T-helper 2 cell (primary cell): ENCODE data around the gene OCLN.
"Not testable (repeated sequence)": the region's sequence is repeated elsewhere in the genome, so short reads cannot be mapped to it uniquely, and the experiment has no call there.

ENCODE experiments used
- DNase-seq, 5 experiments: peaks; one replicate each; pipeline versions ENCODE4 v3.0.0 to v3.0.0-alpha.2; 2012 to 2022
- total RNA-seq, 2 donors: gene quantifications; one replicate each; lab custom pipeline; 2026; lab: John Stamatoyannopoulos, UW

OCLN gene, protein sequence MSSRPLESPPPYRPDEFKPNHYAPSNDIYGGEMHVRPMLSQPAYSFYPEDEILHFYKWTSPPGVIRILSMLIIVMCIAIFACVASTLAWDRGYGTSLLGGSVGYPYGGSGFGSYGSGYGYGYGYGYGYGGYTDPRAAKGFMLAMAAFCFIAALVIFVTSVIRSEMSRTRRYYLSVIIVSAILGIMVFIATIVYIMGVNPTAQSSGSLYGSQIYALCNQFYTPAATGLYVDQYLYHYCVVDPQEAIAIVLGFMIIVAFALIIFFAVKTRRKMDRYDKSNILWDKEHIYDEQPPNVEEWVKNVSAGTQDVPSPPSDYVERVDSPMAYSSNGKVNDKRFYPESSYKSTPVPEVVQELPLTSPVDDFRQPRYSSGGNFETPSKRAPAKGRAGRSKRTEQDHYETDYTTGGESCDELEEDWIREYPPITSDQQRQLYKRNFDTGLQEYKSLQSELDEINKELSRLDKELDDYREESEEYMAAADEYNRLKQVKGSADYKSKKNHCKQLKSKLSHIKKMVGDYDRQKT
- 0.31 to 1.2 reads per million in 2 donors for total RNA-seq

DNA sequence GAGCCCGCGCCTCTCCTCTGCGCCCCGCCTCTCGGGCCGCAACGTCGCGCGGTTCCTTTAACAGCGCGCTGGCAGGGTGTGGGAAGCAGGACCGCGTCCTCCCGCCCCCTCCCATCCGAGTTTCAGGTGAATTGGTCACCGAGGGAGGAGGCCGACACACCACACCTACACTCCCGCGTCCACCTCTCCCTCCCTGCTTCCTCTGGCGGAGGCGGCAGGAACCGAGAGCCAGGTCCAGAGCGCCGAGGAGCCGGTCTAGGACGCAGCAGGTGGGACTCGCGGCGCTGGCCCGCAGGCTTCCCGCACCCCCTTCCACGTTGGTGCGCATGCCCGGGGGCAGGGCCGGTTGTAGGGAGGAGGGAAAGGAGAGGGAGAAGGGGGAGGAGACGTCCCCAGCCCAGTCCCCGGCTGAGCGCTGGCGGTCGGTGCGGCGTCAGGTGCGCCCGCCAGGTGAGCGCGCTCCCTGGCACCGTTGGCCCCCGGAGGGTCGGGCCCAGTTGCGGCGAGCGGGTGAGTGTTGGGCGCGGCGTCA lies at the start of gene OCLN:
Gene OCLN (plus strand): TSS at position 400 of the 532 bp plus-strand sequence. CDS start 11,455 bp downstream, outside the sequence.
- peak in 1 of 5 experiments; percentile 5 for DNase-seq

DNA sequence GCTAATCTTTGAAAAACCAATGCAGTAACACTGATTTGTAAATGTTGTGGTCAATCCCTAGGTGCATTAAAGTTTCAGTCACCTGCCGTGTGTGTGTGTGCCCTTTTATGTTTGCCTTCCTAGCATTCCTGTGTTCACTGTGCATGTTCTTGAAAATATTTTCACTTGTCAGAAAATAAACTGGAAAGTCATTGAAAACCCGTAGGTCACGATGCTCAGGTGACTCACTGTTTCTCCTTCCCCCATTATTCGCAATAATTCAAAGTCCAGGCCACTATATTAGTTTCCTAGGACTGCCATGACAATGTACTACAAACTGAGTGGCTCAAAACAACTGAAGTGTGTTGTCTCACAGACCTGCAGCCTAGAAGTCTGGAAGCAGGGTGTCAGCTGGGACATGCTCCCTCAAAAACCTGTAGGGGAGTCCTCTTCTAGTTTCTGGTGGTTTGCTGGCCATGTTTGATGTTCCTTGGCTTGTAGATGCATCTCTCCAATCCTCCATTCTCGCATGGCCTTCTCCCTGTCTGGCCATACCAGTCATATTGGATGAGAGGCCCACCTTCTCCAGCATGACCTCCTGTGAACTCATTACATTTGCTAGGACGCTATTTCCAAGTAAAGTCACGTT lies 48.3 kb upstream of the OCLN start:
- DNase-seq, result no peak

DNA sequence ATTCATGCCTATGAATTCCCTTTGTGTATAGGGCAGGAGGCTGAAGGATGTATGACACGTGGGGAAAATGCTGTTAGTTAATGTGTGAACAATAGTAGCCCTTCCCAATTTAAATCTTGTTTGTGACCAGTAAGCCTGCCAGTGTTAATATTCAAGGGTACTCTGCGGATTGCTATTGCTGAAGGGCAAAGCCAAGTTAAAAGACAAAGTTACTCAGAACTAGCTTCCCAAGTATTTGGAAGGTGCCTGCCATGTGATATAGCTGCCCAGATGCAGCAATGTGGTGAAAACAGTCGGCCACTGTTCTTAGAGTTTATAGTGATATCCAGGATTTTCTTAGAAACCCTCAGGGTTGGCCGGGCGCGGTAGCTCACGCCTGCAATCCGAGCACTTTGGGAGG lies 43.1 kb upstream of the OCLN start:
- DNase-seq, result no peak

DNA sequence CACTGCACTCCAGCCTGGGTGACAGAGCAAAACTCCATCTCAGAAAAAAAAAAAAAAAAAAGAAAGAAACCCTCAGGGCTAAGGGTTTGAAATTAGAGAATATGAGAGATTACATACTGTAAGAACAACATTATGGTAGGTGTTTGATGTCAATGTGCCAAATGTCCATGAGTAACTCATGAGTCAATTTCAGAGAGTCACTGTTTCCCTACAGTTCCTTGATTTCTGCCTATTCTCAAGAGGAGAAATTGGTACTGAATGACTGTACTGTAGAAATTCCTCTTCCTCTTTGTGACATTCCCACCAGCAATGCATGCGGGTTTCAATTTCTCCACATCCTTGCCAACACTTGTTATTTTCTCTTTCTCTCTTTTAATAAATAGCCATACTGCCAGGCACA lies 42.5 kb upstream of the OCLN start:
- DNase-seq, result no peak

DNA sequence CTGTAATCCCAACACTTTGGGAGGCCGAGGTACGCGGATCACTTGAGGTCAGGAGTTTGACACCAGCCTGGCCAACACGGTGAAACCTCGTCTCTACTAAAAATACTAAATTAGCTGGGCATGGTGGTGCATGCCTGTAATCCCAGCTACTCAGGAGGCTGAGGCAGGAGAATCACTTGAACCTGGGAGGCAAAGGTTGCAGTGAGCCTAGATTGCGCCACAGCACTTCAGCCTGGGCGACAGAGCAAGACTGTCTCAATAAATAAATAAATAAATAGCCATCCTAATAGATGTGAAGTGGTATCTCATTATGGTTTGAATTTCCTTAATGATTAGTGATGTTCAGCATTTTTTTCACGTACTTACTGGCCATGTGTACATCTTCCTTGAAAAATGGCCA lies 42.1 kb upstream of the OCLN start:
- DNase-seq, result not testable (repeated sequence)

DNA sequence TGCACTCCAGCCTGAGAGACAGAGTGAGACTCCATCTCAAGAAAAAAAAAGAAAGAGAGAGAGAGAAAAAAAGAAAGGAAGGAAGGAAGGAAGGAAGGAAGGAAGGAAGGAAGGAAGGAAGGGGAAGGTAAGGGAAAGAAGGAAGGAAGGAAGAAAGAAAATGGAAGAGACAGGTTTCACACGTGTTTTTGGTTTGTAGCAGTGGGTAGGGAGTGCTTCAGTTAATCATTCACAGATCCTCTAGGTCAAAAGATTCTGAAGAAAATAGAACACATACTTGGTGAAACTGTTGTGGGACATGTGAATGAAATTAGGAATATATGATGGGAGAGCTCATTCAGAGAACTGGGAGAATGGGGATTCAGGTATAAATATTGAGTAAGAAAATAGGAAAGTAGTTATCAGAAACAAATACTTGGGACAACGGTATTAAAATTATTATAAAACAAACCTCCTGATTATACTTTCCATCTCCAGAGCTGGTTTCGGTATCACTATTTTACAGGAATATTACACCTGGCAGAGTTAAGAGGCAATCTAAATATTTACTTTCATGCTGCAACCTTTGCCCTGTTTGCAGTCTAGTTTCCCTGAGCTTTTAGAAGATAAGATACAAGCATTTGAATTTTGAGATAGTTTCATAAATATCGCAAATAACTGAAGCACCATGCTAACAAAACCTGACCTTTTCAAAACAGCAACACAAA lies 40.5 kb upstream of the OCLN start:
- DNase-seq, result no peak

DNA sequence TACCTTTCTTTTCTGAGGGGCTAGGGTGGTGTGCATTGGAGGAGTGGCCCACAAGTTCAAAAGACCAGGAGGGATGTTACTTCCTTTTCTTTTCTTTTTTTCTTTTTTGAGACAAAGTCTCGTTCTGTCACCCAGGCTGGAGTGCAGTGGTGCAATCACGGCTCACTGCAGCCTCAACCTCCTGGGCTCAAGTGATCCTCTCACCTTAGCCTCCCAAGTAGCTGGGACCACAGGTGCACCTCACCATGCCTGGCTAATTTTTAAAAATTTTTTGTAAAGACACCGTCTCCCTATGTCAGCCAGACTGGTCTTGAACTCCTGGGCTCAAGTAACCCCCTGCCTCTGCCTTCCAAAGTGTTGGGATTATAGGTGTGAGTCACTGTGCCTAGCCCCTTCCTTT lies 39.1 kb upstream of the OCLN start:
- DNase-seq, result not testable (repeated sequence)

DNA sequence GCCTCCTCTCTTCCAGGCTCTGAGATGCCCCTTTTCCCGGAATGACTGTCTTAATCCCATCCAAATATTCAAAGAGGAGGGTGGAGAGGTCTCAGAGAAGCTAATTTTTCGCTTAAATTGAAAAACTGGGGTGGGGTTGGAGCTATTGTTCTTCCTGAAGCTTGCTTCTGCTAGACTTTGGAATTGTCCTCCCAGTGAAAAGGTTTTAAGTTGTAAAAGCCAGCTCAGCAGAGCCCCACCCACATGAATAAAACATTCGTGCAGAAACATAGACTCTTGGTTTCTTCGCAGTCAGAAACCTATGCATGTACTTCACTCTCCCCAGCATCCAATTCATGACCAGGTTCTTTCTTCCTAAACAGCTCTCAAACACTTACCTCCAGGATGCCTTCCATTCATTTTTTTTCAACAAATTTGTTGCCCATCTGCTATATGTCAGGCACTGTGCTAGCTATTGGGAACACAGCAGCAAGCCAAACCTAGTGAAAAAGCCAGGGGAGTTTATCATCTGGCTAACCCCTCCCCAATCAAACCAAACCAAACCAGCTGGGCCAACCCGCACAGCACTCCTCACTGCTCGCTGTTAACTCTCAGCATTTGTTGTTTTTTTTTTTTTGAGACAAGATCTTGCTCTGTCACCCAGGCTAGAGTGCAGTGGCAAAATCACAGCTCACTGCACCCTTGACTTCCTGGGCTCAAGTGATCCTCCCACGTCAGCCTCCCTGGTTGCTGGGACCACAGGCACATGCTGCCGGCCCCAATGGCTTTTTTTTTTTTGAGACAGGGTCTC lies 37.9 kb upstream of the OCLN start:
- DNase-seq, result peak in 1 of 5 experiments; percentile 87

DNA sequence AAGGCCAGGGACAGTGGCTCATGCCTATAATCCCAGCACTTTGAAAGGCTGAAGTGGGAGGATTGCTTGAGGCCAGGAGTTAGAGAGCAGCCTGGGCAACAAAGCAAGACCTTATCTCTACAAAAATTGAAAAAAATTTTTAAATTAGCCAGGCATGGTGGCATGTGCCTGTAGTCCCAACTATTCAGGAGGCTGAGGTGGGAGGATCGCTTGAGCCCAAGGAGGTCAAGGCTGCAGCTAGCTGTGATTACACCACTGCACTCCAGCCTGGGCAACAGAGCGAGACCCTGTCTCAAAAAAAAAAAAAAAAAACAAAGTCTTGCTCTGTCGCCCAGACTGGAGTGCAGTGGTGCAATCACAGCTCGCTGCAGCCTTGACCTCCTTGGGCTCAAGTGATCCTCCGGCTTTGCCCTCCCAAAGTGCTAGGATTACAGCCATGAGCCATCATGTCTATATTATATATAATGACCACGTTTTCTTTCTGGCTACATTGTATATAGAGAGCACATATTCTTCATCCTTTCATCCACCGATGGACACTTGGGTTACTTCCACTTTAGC lies 37.1 kb upstream of the OCLN start:
- DNase-seq, result not testable (repeated sequence)

DNA sequence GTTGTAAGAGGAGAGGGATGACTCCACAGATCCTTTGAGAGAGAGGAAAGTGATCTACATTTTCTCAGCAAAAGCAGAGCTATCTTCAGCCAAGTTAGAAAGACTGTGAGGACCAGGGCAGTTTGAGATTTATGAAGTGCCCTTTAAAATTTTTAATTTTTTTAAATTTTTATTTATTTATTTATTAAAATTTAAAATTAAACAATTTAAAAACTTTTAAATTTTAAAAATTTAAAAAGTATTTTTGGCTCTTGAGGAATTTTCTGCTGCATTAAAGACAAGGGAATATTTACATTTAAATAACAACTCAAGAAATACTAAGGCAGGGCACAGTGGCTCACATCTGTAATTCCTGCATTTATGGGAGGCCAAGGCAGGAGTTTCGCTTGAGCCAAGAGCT lies 30.4 kb upstream of the OCLN start:
- no peak for DNase-seq

DNA sequence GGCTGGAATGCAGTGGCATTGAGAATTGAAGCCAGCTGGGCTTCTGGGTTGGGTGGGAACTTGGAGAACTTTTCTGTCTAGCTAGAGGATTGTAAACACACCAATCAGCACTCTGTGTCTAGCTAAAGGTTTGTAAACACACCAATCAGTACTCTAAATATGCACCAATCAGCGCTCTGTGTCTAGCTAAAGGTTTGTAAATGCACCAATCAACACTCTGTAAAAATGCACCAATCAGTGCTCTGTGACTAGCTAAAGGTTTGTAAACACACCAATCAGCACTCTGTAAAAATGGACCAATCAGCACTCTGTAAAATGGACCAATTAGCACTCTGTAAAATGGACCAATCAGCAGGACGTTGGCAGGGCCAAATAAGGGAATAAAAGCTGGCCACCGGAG lies 26.2 kb upstream of the OCLN start:
- DNase-seq, result not testable (repeated sequence)

DNA sequence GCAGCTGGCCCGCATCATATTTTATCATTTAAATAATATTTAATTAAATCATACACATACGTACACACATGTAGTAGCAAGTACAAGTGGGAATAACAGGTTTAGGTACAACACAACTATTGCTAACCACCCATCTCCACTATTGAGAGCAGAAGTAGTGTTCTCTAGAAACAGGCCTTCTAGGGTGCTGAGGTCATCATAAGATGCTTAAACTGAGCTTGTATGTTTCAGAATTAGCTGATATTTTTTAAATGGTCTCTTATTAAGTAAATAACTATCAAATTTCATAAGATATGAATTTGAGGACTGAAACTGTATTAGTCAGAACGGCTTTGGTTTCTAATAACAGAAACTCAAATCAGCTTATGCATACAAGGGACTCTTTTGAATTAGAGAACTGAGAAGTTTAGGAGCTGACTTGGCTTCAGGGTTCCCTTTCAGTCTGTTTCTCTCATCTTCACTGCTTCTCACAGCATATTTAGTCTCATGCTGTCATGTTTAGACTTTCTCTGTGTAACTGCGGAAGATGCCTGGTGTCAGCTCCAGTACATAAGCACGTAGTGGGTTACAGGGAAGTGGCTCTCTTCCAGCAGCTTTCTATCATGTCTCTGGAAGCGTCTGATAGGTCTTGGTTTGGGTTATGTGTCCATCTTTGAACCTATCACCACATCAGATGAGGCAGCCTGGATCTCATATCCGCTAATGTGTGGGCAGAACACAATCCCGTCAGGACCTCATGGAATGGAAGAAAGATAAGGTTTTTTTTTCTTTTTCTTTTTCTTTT lies 25.0 kb upstream of the OCLN start:
- no peak for DNase-seq

DNA sequence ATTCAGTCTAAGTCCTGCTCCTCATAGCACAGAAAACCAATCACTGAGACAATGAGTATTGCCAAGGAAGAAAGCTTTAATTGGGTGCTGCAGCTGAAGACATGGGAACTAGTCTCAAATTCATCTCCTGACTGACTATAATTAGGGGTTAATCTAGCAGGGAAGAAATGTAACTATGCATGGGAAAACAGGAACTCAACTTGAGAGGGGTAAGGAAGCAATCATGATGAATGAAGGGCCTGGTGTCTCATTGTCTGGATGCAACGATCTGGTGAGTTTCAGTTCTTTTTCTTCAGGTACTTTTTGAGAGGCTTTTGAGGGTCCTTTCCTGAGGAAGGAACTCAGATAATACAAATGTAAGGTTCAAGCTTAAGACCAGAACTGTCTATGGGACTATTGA lies 24.0 kb upstream of the OCLN start:
- no peak for DNase-seq

DNA sequence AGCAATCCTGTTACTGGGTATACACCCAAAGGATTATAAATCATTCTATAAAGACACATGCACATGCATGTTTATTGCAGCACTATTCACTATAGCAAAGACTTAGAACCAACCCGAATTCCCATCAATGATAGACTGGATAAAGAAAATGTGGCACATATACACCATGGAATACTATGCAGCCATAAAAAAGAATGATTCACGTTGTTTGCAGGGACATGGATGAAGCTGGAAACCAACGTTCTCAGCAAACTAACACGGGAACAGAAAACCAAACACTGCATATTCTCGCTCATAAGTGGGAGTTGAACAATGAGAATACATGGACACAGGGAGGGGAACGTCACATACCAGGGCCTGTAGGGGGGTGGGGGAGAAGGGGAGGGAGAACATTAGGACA lies 21.1 kb upstream of the OCLN start:
- DNase-seq, result not testable (repeated sequence)

DNA sequence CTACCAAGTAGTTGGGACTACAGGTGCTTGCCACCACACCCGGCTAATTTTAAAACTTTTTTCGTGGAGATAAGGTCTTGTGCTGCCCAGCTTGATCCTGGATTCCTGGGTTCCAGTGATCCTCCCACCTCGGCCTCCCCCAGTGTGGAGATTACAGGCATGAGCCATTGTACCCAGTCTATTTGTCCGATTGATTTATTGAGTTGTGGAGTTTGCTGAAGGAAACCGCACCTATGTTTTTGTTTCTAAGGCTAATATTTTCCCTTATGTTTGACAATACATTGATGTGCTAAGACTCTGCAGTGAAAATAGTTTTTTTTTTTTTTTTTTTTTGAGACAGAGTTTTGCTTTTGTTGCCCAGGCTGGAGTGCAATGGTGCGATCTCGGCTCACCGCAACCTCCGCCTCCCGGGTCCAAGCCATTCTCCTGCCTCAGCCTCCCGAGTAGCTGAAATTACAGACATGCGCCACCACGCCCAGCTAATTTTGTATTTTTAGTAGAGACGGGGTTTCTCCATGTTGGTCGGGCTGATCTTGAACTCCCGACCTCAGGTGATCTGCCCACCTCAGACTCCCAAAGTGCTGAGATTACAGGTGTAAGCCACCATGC lies 20.0 kb upstream of the OCLN start:
- DNase-seq, result not testable (repeated sequence)

DNA sequence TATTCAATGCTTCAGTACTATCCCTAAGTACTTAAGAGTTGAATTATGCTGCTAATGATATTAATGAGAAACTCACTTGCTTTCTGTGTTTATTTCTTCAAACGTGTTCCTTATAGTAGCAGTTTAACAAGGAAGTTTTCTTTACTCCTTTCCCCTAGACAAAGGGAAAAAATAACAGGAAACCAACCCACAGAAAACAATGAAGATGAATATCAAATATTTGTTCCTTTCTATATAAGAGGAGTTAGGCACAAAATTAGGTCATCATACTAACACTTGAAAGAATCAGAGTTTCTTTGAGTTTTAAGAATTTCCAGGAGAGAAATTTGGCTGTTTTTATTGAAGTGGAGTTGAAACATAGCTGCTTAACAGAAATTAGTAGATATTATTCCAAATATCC lies 15.4 kb upstream of the OCLN start:
- DNase-seq, result no peak

DNA sequence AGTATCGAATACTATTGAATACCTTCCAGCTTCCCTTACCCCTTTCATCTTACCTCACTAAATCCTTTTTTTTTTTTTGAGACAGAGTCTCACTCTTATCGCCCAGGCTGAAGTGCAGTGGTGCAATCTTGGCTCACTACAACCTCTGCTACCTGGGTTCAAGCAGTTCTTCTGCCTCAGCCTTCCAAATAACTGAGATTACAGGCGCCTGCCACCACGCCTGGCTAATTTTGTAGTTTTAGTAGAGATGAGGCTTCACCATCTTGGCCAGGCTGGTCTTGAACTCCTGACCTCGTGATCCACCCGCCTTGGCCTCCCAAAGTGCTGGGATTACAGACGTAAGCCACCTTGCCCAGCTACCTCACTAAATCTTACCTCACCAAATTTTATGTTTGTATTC lies 14.3 kb upstream of the OCLN start:
- not testable (repeated sequence) for DNase-seq

DNA sequence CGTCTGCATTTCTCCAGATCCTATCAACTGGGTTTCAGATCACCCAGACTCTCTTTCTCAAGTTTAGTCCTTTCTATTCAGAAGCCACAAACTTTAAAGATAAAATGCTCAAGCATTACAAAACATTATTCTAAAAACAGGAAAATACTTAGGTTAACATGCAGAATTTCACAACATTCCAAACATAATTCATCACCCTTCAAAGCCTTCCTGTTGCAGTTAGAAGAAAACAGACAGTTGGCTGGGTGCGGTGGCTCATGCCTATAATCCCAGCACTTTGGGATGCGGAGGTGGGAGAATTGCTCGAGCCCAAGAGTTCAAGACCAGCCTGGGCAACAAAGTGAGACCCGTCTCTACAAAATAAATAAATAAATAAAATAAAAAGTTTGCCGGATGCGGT lies 7.7 kb upstream of the OCLN start:
- no peak for DNase-seq

DNA sequence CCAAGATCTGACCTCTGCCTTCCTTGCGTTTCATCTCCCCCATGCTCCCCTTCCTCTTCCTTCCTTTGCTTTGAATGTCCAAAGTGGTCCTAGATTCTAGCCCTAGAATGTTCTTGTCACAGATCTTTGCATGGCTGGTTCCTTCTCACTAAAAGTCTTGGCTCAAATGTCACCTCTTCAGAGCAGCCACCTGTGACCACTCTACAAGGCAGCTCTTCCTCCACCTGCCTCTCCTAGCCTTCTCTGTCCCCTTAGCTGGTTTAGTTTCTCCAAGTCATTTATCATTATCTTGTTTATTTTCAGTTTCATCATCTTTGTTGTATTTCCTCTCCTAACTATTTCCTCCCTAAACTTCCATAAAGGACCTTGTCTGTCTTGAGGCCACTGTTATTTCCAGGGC lies 7.1 kb upstream of the OCLN start:
- DNase-seq, result no peak

DNA sequence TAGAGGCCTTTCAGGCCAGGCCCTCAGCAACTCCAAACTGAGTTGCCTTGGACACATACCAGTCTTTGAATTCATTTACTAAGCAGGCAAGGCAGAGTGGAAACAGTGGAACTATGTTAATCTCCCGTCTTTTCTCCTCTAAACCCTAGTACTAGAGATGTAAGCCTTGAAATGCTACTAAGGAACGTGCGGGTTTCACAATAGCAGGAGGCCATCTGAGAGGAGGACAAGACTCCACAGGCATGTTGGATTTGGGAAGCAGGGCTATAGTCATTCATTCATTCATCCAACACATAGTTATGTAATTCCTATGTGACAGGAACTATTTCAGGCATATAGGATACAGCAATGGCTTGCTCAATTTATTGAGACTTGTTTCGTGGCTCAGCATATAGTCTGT lies 3.3 kb upstream of the OCLN start:
- no peak for DNase-seq

DNA sequence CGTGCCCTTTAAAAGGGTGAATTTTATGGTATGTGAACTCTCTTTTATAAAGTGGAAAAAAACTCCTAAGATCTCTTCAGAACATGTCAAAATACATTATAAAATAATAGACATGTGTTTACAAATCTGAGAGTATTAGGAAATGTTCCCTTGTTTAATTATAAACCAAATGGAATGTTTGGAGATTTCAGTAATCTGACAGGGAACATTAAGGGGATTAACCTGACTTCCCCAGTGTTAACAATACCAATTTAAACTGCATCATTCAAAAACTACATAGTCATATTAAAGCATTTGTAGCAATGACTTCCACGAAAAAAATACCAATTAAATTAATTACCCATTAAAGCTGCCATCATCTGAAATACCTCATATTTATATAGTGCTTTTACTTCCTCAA lies 1.6 kb upstream of the OCLN start:
- no peak for DNase-seq
